HG02678 (cell line): ENCODE measurements around the gene SYNE4.
"Not testable (repeated sequence)": the region's sequence is repeated elsewhere in the genome, so short reads cannot be mapped to it uniquely, and the experiment has no call there.

Experiments used
- ATAC-seq: cut with Tn5 transposase; IDR thresholded peaks from one replicate; pipeline ENCODE4 v1.9.1; 2021; ENCODE audit warnings: mild to moderate bottlenecking, moderate library complexity; ENCODE audit not compliant: unreplicated experiment

Gene SYNE4

GRCh38 chr19:35957411-35957810 lies 51.2 kb downstream of the SYNE4 start:
- not testable (repeated sequence) for ATAC-seq

GRCh38 chr19:35955881-35956634 lies 52.6 kb downstream of the SYNE4 start:
- no peak for ATAC-seq
